ENCODE measurements around the gene NUDT22. TPM values are rescaled to one million over a fixed set of nuclear protein-coding genes. Genes with fewer than 3 reads are reported as not detected.
"Not testable (repeated sequence)": the region's sequence is repeated elsewhere in the genome, so short reads cannot be mapped to it uniquely, and the experiment has no call there.

Gene NUDT22
- total RNA-seq, 3 donors from 2014 or later (not counting 1 experiment from before 2014, with no cell fraction given): 59.1 to 79.1 (median 74.8) TPM

- no peak overlapping the region for H3K4me3 ChIP-seq (ENCODE audit: low read length)
- intact Hi-C loops (cut with micrococcal nuclease): no loop called here
- H3K27ac Mint-ChIP-seq: peak overlapping the region in 1 of 2 donors; percentile 81
- peaks cover 57% of the 10 kb centered on the region for H3K4me1 ChIP-seq (ENCODE audit: control insufficient read depth, insufficient read depth, low read length)
- no peaks in the 10 kb centered on the region for H3K9me3 ChIP-seq (ENCODE audit: control insufficient read depth, insufficient read depth, low read length)
- WGBS (ENCODE audit: insufficient coverage): 42% methylated on average over 3 of the region's 6 CpGs
- ATAC-seq (no peak), DNase-seq (no peak)
- H3K9me3 Mint-ChIP-seq: no peaks in the 10 kb centered on the region
- H3K4me3 Mint-ChIP-seq: peak overlapping the region; percentile 81
- no peak for TF ChIP-seq CTCF (IDR thresholded peaks at IDR 0.05)
- H3K27ac ChIP-seq (ENCODE audit: low read length): peak overlapping the region; percentile 14
- no peaks in the 10 kb centered on the region for H3K27me3 Mint-ChIP-seq (ENCODE audit: low read depth in 2 of 2)
- H3K4me1 Mint-ChIP-seq: peaks cover 21 to 62% of the 10 kb centered on the region in 2 donors
- peaks cover 10% of the 10 kb centered on the region for H3K36me3 ChIP-seq (ENCODE audit: control insufficient read depth, insufficient read depth, low read length)
- no peaks in the 10 kb centered on the region for H3K27me3 ChIP-seq (ENCODE audit: control insufficient read depth, insufficient read depth, low read length)
- H3K36me3 Mint-ChIP-seq: no peaks in the 10 kb centered on the region
Measured at GRCh38 chr11:64244966-64245365, 18.9 kb downstream of the NUDT22 start.

GRCh38 chr11:64245401-64245796 lies 19.3 kb downstream of the NUDT22 start:
- no peak for TF ChIP-seq CTCF (IDR thresholded peaks at IDR 0.05)
- peaks cover 10% of the 10 kb centered on the region for H3K36me3 ChIP-seq (ENCODE audit: control insufficient read depth, insufficient read depth, low read length)
- Mint-ChIP-seq H3K36me3 (no peaks in the 10 kb centered on the region), H3K4me3 (peak overlapping the region; percentile 81), H3K27ac (peak overlapping the region; percentile 69 to 81), H3K4me1 (peaks cover 18 to 58% of the 10 kb centered on the region in 2 donors), H3K9me3 (no peaks in the 10 kb centered on the region), H3K27me3 (ENCODE audit: low read depth in 2 of 2) (no peaks in the 10 kb centered on the region)
- peak overlapping the region; percentile 53 for H3K4me3 ChIP-seq (ENCODE audit: low read length)
- no peaks in the 10 kb centered on the region for H3K9me3 ChIP-seq (ENCODE audit: control insufficient read depth, insufficient read depth, low read length)
- 0% methylated on average over 4 of the region's 6 CpGs for WGBS (ENCODE audit: insufficient coverage)
- DNase-seq: peak in 1 of 2 donors; percentile 67
- no peak for ATAC-seq
- peak overlapping the region; percentile 14 for H3K27ac ChIP-seq (ENCODE audit: low read length)
- intact Hi-C loops (cut with micrococcal nuclease): no loop called here
- peaks cover 55% of the 10 kb centered on the region for H3K4me1 ChIP-seq (ENCODE audit: control insufficient read depth, insufficient read depth, low read length)
- H3K27me3 ChIP-seq (ENCODE audit: control insufficient read depth, insufficient read depth, low read length): no peaks in the 10 kb centered on the region

DNA sequence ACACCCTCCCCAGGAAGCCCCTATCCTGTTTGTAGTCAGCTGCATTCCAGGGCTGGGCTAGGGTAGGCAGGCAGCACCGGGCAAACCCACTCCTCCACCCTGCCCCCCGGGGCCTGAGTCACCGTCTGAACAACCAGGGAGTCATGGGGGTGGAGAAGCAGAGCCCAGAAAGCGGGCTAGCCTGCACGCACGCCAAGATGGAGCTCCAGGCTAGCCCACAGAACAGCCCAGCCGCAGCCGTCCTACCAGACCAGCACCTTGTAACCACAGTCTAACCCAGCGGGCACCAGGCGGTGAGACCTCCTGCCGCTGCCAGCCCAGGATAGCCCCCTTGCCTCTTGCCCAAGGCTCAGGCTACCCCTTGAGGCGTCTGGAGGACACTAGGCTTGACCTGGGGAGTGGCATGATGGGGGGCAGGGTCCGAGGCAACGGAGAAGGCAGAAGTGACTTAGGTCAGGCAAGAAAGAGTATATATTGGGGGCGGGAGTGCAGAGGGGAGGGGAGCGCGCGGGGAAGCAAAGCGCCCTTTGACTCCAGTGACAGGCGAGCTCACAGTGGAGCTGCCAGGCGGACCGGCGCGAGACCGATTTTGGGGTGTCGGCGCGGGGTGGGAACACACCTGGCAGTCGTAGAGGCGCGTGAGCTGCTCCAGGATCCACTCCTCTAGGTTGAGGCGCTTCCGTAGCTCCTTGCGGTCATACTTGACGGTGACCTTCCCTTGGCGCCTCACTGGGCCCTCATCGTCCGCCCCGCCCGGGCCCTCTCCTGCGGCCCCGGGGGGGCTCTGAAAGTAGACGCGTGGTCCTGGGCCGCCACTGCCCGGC lies 19.9 kb downstream of the NUDT22 start:
- Histone ChIP-seq H3K27ac (ENCODE audit: low read length) (no peak overlapping the region), H3K27me3 (ENCODE audit: control insufficient read depth, insufficient read depth, low read length) (no peaks in the 10 kb centered on the region), H3K4me1 (ENCODE audit: control insufficient read depth, insufficient read depth, low read length) (peaks cover 57% of the 10 kb centered on the region), H3K9me3 (ENCODE audit: control insufficient read depth, insufficient read depth, low read length) (no peaks in the 10 kb centered on the region), H3K36me3 (ENCODE audit: control insufficient read depth, insufficient read depth, low read length) (peaks cover 10% of the 10 kb centered on the region), H3K4me3 (ENCODE audit: low read length) (peak overlapping the region; percentile 53)
- Mint-ChIP-seq H3K27ac (peak overlapping the region; percentile 69 to 81), H3K4me3 (peak overlapping the region; percentile 81), H3K4me1 (peaks cover 14 to 52% of the 10 kb centered on the region in 2 donors), H3K36me3 (no peaks in the 10 kb centered on the region), H3K9me3 (no peaks in the 10 kb centered on the region), H3K27me3 (ENCODE audit: low read depth in 2 of 2) (no peaks in the 10 kb centered on the region)
- WGBS (ENCODE audit: insufficient coverage): under 1% methylated on average over 46 of the region's 46 CpGs
- intact Hi-C loops (cut with micrococcal nuclease): no loop called here
- no peak for TF ChIP-seq CTCF (IDR thresholded peaks at IDR 0.05)
- DNase-seq (peak; percentile 62 to 73), ATAC-seq (peak in 1 of 3 donors; percentile 8)

DNA sequence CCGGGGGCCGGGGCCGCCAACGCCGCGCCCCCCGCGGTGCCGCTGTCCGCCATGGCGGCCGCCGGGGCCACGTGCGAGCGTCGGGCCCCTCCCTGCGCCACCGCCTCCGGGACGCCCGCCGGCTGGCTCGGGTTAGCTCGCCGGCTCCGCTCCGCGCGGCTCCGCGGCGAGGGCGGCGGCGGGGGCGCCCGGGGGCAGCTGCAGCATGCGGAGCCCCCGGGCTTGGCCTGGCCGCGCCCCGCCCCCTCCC lies 20.5 kb downstream of the NUDT22 start:
- H3K36me3 Mint-ChIP-seq; H3K4me3 ChIP-seq (ENCODE audit: low read length); intact Hi-C loops (cut with micrococcal nuclease); H3K9me3 Mint-ChIP-seq; H3K9me3 ChIP-seq (ENCODE audit: control insufficient read depth, insufficient read depth, low read length); H3K27ac ChIP-seq (ENCODE audit: low read length); H3K27me3 ChIP-seq (ENCODE audit: control insufficient read depth, insufficient read depth, low read length); DNase-seq; H3K27me3 Mint-ChIP-seq (ENCODE audit: low read depth in 2 of 2); H3K36me3 ChIP-seq (ENCODE audit: control insufficient read depth, insufficient read depth, low read length): not testable (repeated sequence)
- ATAC-seq: peak; percentile 11 to 29 (median 24)
- H3K27ac Mint-ChIP-seq: peak overlapping the region in 1 of 2 donors; percentile 76
- WGBS (ENCODE audit: insufficient coverage): under 1% methylated on average over 43 of the region's 43 CpGs
- H3K4me1 Mint-ChIP-seq: peaks cover 14 to 47% of the 10 kb centered on the region in 2 donors
- H3K4me1 ChIP-seq (ENCODE audit: control insufficient read depth, insufficient read depth, low read length): peaks cover 60% of the 10 kb centered on the region
- peak overlapping the region; percentile 83 for H3K4me3 Mint-ChIP-seq
